ENCODE results near the gene UBE2L5.

Gene UBE2L5

DNA sequence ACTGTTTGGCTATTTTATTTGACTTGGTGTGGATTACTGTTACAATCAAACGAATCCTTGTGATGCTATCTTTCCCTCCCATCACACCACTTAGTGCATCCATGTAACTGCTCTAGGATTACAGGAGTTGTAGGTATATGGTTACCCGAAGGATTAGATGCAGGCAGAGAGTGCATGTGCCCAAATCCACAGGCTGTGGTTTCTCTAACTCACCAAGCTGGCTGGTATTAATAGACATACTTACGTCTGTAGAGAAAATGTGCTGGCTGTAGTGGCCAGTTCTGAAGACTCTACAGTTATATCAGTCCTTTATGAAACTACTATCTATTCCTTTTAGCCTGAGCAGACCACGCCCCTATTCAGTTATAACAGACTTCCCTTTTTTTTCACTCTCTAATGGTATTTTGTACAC lies 44.6 kb downstream of the UBE2L5 start:
- Histone ChIP-seq H3K9ac (ENCODE audit: low read depth in 1 of 2, low read length in 2 of 2) (peak overlapping the region in 1 of 2 donors; percentile 7), H3K27me3 (ENCODE audit: control insufficient read depth in 2 of 2, insufficient read depth in 2 of 2, low read length in 2 of 2) (no peaks in the 10 kb centered on the region), H3K36me3 (ENCODE audit: control insufficient read depth in 2 of 2, insufficient read depth in 2 of 2, low read length in 2 of 2) (peaks cover 10% of the 10 kb centered on the region in 2 donors), H3K4me1 (ENCODE audit: control insufficient read depth in 2 of 2, insufficient read depth in 2 of 2, low read length in 2 of 2) (peaks cover 9 to 20% of the 10 kb centered on the region in 2 donors), H3K27ac (ENCODE audit: low read depth in 2 of 2, low read length in 2 of 2) (no peak overlapping the region), H3K4me3 (ENCODE audit: low read length in 2 of 2) (no peak overlapping the region), H3K9me3 (ENCODE audit: control insufficient read depth in 2 of 2, low read length in 2 of 2) (no peaks in the 10 kb centered on the region)

DNA sequence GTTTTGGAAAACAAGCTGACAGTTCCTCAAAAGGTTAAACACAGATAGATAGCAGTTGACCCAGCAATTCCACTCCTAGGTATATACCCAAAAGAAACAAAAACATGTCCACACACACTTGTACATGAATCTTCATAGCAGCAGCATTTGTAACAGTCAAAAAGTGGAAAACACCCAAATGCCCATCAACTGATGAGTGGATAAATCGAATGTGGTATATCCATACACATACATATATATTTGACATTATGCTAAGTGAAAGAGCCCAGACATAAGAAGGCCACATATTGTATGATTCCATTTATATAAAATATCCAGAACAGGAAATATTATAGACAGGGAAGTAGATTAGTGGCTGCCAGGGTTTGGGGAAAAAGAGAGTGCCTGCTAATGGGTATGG lies 51.4 kb downstream of the UBE2L5 start:
- no peak overlapping the region for H3K4me3 ChIP-seq (ENCODE audit: low read length in 2 of 2)

DNA sequence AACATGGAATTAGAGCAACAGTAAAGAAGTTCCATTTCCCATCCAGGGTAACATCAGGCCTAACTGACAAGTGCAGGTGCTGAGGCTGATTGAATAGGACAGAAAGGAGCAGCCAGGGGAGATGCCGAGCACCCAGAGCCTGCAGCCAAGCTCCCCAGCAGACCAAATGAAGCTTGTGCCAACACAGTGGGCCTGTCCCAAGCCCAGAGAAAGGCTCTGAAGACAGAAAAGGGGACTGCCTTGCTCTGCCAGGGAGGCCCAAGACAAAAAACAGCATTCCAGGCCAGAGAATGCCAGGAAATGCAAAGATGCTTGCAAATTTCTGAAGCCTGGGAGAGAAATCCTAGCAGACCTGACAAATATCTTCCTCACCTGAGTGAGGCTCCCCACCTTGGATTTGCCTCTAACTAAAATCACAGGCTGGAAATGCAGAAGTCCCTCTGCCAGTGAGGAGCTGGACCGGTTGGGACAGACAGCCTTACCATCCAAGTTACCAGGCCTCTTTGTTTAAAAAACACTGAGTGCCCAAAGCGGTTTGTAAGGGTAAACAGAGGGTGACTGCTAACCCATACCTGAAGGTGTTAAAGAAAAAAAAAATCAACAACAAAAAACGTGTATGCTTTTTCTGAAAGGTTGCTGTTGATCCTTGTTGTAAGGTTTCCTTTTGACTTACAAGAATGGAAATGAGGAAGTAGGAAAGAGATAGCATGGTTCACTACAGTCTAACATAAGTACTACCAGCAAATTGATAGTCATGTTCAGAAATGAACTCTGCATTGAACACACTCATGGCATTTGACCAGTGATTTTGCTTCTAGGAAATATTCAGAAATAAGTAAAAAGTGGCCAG lies 55.3 kb downstream of the UBE2L5 start:
- H3K9ac ChIP-seq (ENCODE audit: low read depth in 1 of 2, low read length in 2 of 2), result no peak overlapping the region
- H3K27ac ChIP-seq (ENCODE audit: low read depth in 2 of 2, low read length in 2 of 2), result no peak overlapping the region
- H3K27me3 ChIP-seq (ENCODE audit: control insufficient read depth in 2 of 2, insufficient read depth in 2 of 2, low read length in 2 of 2), result no peaks in the 10 kb centered on the region
- H3K36me3 ChIP-seq (ENCODE audit: control insufficient read depth in 2 of 2, insufficient read depth in 2 of 2, low read length in 2 of 2), result no peaks in the 10 kb centered on the region
- no peak overlapping the region for H3K4me3 ChIP-seq (ENCODE audit: low read length in 2 of 2)
- H3K9me3 ChIP-seq (ENCODE audit: control insufficient read depth in 2 of 2, low read length in 2 of 2), result no peaks in the 10 kb centered on the region
- H3K4me1 ChIP-seq (ENCODE audit: control insufficient read depth in 2 of 2, insufficient read depth in 2 of 2, low read length in 2 of 2), result no peaks in the 10 kb centered on the region

More for the DNA sequence above, 51.4 kb downstream of the UBE2L5 start:
- Histone ChIP-seq H3K4me1 (ENCODE audit: control insufficient read depth in 2 of 2, insufficient read depth in 2 of 2, low read length in 2 of 2) (no peaks in the 10 kb centered on the region), H3K9ac (ENCODE audit: low read depth in 1 of 2, low read length in 2 of 2) (no peak overlapping the region), H3K27me3 (ENCODE audit: control insufficient read depth in 2 of 2, insufficient read depth in 2 of 2, low read length in 2 of 2) (no peaks in the 10 kb centered on the region), H3K27ac (ENCODE audit: low read depth in 2 of 2, low read length in 2 of 2) (no peak overlapping the region), H3K9me3 (ENCODE audit: control insufficient read depth in 2 of 2, low read length in 2 of 2) (no peaks in the 10 kb centered on the region), H3K36me3 (ENCODE audit: control insufficient read depth in 2 of 2, insufficient read depth in 2 of 2, low read length in 2 of 2) (no peaks in the 10 kb centered on the region)
